ENCODE results near the gene TSSK2. TPM values are rescaled to one million over a fixed set of nuclear protein-coding genes. Genes with fewer than 3 reads are reported as not detected.

TSSK2 gene
- polyA plus RNA-seq, 1 experiment: not detected

GRCh38 chr22:19149047-19149883 lies 18.2 kb downstream of the TSSK2 start:
- POLR2A ChIA-PET: no interaction called here
- no peak for TF ChIP-seq CTCF (IDR thresholded peaks at IDR 0.05; ENCODE audit: low read depth, low read length)
- CTCF ChIA-PET: no interaction called here
- no peak overlapping the region for H3K4me3 ChIP-seq (ENCODE audit: low read depth, low read length)
- H3K27ac ChIP-seq (ENCODE audit: low read depth, low read length): no peak overlapping the region
- H3K27me3 ChIP-seq (ENCODE audit: control insufficient read depth, insufficient read depth, low read length): peaks cover 59% of the 10 kb centered on the region
- peaks cover 11% of the 10 kb centered on the region for H3K9me3 ChIP-seq (ENCODE audit: control insufficient read depth, insufficient read depth, low read length)
- DNase-seq (ENCODE audit: low read depth, low spot score): no peak

- peaks cover 59% of the 10 kb centered on the region for H3K27me3 ChIP-seq (ENCODE audit: control insufficient read depth, insufficient read depth, low read length)
Measured at GRCh38 chr22:19149991-19150390, 18.9 kb downstream of the TSSK2 start, which contains the start of gene GSC2. Gene GSC2 (minus strand): TSS chr22:19150292. CDS start chr22:19150283, 9 bp downstream.

GRCh38 chr22:19150482-19151328 lies 19.6 kb downstream of the TSSK2 start:
- Histone ChIP-seq H3K27ac (ENCODE audit: low read depth, low read length) (no peak overlapping the region), H3K9me3 (ENCODE audit: control insufficient read depth, insufficient read depth, low read length) (peaks cover 11% of the 10 kb centered on the region), H3K27me3 (ENCODE audit: control insufficient read depth, insufficient read depth, low read length) (peaks cover 59% of the 10 kb centered on the region), H3K4me3 (ENCODE audit: low read depth, low read length) (no peak overlapping the region)
- POLR2A ChIA-PET: no interaction called here
- no peak for DNase-seq (ENCODE audit: low read depth, low spot score)
- no peak for TF ChIP-seq CTCF (IDR thresholded peaks at IDR 0.05; ENCODE audit: low read depth, low read length)
- CTCF ChIA-PET: no interaction called here

More at GRCh38 chr22:19149991-19150390, 18.9 kb downstream of the TSSK2 start, which contains the start of gene GSC2:
- Histone ChIP-seq H3K4me3 (ENCODE audit: low read depth, low read length) (no peak within 1 kb of the TSS), H3K9me3 (ENCODE audit: control insufficient read depth, insufficient read depth, low read length) (peaks cover 11% of the 10 kb centered on the region), H3K27ac (ENCODE audit: low read depth, low read length) (no peak within 1 kb of the TSS)
- no peak for DNase-seq (ENCODE audit: low read depth, low spot score)
- POLR2A ChIA-PET: no interaction called here
- CTCF ChIA-PET: no interaction called here
- TF ChIP-seq CTCF (IDR thresholded peaks at IDR 0.05; ENCODE audit: low read depth, low read length): no peak

GRCh38 chr22:19151329-19152191 lies 20.5 kb downstream of the TSSK2 start:
- no peak for TF ChIP-seq CTCF (IDR thresholded peaks at IDR 0.05; ENCODE audit: low read depth, low read length)
- ChIA-PET CTCF (no interaction called here), POLR2A (no interaction called here)
- Histone ChIP-seq H3K27ac (ENCODE audit: low read depth, low read length) (no peak overlapping the region), H3K27me3 (ENCODE audit: control insufficient read depth, insufficient read depth, low read length) (peaks cover 58% of the 10 kb centered on the region), H3K4me3 (ENCODE audit: low read depth, low read length) (no peak overlapping the region), H3K9me3 (ENCODE audit: control insufficient read depth, insufficient read depth, low read length) (peaks cover 11% of the 10 kb centered on the region)
- DNase-seq (ENCODE audit: low read depth, low spot score): no peak

Measured in AG04450 (cell line).